HCT116 (cell line): ENCODE results near the gene CPNE4. TPM values are rescaled to one million over a fixed set of nuclear protein-coding genes. Genes with fewer than 3 reads are reported as not detected.

Experiments used
- ATAC-seq: fragments of 200-7000 bp; cut with Tn5 transposase; 2 replicates; pipeline ENCODE4 v1.9.1; 2020; ENCODE audit warnings: mild to moderate bottlenecking, moderate library complexity
- BruUV-seq: library from RNA; stranded (reverse); fragments of 400-500 nt; replicated peaks from 2 replicates; lab custom pipeline; 2021; lab: Mats Ljungman, UMichigan
- CTCF ChIA-PET: fragments of 300-600 bp; sonication (Branson Sonifier 250); formaldehyde crosslinking; loops from one replicate; lab custom pipeline; 2021; ENCODE audit warnings: antibody characterized with exemption; lab: Charles Lee
- POLR2A ChIA-PET: fragments of 300-600, 350-600 bp; sonication (Branson Sonifier 250); formaldehyde crosslinking; loops from one replicate; lab custom pipeline; 2021; ENCODE audit warnings: antibody characterized with exemption; lab: Charles Lee
- RAD21 ChIA-PET, 2 experiments: fragments of 300-600 bp; sonication (Branson Sonifier 250); formaldehyde crosslinking; loops; one replicate each; lab custom pipeline; 2023; ENCODE audit warnings: low total read pairs in 2 of 2; ENCODE audit not compliant: uncharacterized antibody in 2 of 2, unreplicated experiment in 2 of 2, low non-redundant PET in 1 of 2; lab: Charles Lee
- DNase-seq: peaks from one replicate; pipeline ENCODE4 v3.0.0-alpha.2; 2010; ENCODE audit warnings: low read depth, low spot score
- H2AFZ ChIP-seq: fragments of 200-600 bp; shearing (Covaris generic), sonication (generic); 2 replicates; pipeline ENCODE4 v1.6.1; 2017; ENCODE audit warnings: low read depth, mixed run types, mixed read lengths, antibody characterized with exemption, low read length; ENCODE audit not compliant: poor library complexity, severe bottlenecking
- H3K27ac ChIP-seq: 2 replicates; pipeline ENCODE4 v1.5.1; 2012; ENCODE audit warnings: low read depth, low read length
- H3K27me3 ChIP-seq: fragments of 200-600 bp; sonication (generic); 2 replicates; pipeline ENCODE4 v1.6.1; 2016; ENCODE audit warnings: mixed run types, low read length, mixed read lengths; ENCODE audit not compliant: insufficient read depth
- H3K36me3 ChIP-seq, 2 experiments: fragments of 200-500 bp in 1 of 2; fragments of 200-600 bp in 1 of 2; sonication (Bioruptor generic) in 1 of 2; sonication (generic) in 1 of 2; 2 replicates each; pipeline versions ENCODE4 v1.5.1 to v1.6.1; 2014 to 2016; ENCODE audit warnings: low read length in 2 of 2, inconsistent platforms in 1 of 2, mixed read lengths in 1 of 2, mixed run types in 1 of 2; ENCODE audit not compliant: insufficient read depth in 2 of 2, control insufficient read depth in 1 of 2
- H3K4me1 ChIP-seq, 2 experiments: fragments of 200-600 bp in 1 of 2; sonication (generic) in 1 of 2; 2 replicates each; pipeline versions ENCODE4 v1.5.1 to v1.6.1; 2012 to 2017; ENCODE audit warnings: low read length in 2 of 2, inconsistent platforms in 1 of 2, mild to moderate bottlenecking in 1 of 2, mixed read lengths in 1 of 2, mixed run types in 1 of 2, moderate library complexity in 1 of 2; ENCODE audit not compliant: insufficient read depth in 2 of 2, control insufficient read depth in 1 of 2
- H3K4me2 ChIP-seq: fragments of 200-600 bp; sonication (generic); 2 replicates; pipeline ENCODE4 v1.6.1; 2017; ENCODE audit warnings: mixed run types, low read length, mixed read lengths
- H3K4me3 ChIP-seq, 2 experiments: fragments of 200-600 bp in 1 of 2; sonication (generic) in 1 of 2; replicated peaks in 1 of 2; 2 replicates each; pipeline ENCODE4 v1.5.1; 2011 to 2016; ENCODE audit warnings: low read length in 2 of 2, control low read depth in 1 of 2, low read depth in 1 of 2, mild to moderate bottlenecking in 1 of 2, mixed read lengths in 1 of 2, mixed run types in 1 of 2
- H3K79me2 ChIP-seq: fragments of 200-600 bp; sonication (generic); 2 replicates; pipeline ENCODE4 v1.6.1; 2017; ENCODE audit warnings: mild to moderate bottlenecking, mixed run types, low read length, moderate library complexity, mixed read lengths; ENCODE audit not compliant: insufficient read depth
- H3K9ac ChIP-seq: fragments of 200-600 bp; sonication (generic); 2 replicates; pipeline ENCODE4 v1.6.1; 2016; ENCODE audit warnings: low read length, mixed read lengths
- H3K9me2 ChIP-seq: fragments of 200-600 bp; sonication (generic), shearing (Covaris generic); 2 replicates; pipeline ENCODE4 v1.6.1; 2017; ENCODE audit warnings: mixed run types, mild to moderate bottlenecking, moderate library complexity; ENCODE audit not compliant: insufficient read depth
- H3K9me3 ChIP-seq, 2 experiments: fragments of 200-500 bp in 1 of 2; fragments of 200-600 bp in 1 of 2; sonication (Bioruptor generic) in 1 of 2; sonication (generic) in 1 of 2; 2 replicates each; pipeline ENCODE4 v1.6.1; 2014 to 2017; ENCODE audit warnings: low read length in 2 of 2, mixed read lengths in 2 of 2, inconsistent platforms in 1 of 2, low read depth in 1 of 2, mild to moderate bottlenecking in 1 of 2, mixed run types in 1 of 2, moderate library complexity in 1 of 2; ENCODE audit not compliant: control insufficient read depth in 1 of 2, insufficient read depth in 1 of 2
- H4K20me1 ChIP-seq: fragments of 200-600 bp; sonication (generic), shearing (Covaris generic); 2 replicates; pipeline ENCODE4 v1.6.1; 2017; ENCODE audit warnings: mixed run types, mild to moderate bottlenecking, moderate library complexity; ENCODE audit not compliant: insufficient read depth
- CBX3 ChIP-seq: IDR thresholded peaks from 2 replicates; pipeline ENCODE4 v1.6.1; 2012; ENCODE audit warnings: low read depth
- CEBPB ChIP-seq: IDR thresholded peaks from 2 replicates; pipeline ENCODE4 v1.6.1; 2012; ENCODE audit warnings: low read depth
- EGR1 ChIP-seq: IDR thresholded peaks from 2 replicates; pipeline ENCODE4 v1.6.1; 2012; ENCODE audit warnings: low read depth
- FOSL1 ChIP-seq: IDR thresholded peaks from 2 replicates; pipeline ENCODE4 v1.6.1; 2012; ENCODE audit warnings: low read depth
- POLR2A ChIP-seq: IDR thresholded peaks from 2 replicates; pipeline ENCODE4 v1.7.0; 2011; ENCODE audit warnings: borderline replicate concordance; ENCODE audit not compliant: insufficient read depth, insufficient read length; ENCODE audit errors: extremely low read depth
- SP1 ChIP-seq: IDR thresholded peaks from 2 replicates; pipeline ENCODE4 v1.6.1; 2012; ENCODE audit warnings: low read depth
- TCF7L2 ChIP-seq: IDR thresholded peaks from 2 replicates; pipeline ENCODE4 v1.7.0; 2011; ENCODE audit warnings: borderline replicate concordance, inconsistent platforms; ENCODE audit not compliant: insufficient read depth, insufficient read length; ENCODE audit errors: extremely low read depth
- YY1 ChIP-seq: IDR thresholded peaks from 2 replicates; pipeline ENCODE4 v1.6.1; 2011; ENCODE audit warnings: low read length, low read depth, moderate library complexity, mild to moderate bottlenecking; ENCODE audit not compliant: insufficient replicate concordance; ENCODE audit errors: extremely low read depth
- ZNF274 ChIP-seq: fragments of 200-500 bp; sonication (Bioruptor generic); IDR thresholded peaks from 2 replicates; pipeline ENCODE4 v1.6.1; 2014; ENCODE audit warnings: mild to moderate bottlenecking, low read depth, low read length, inconsistent platforms
- intact Hi-C: fragments of 100-400 bp; cut with micrococcal nuclease; formaldehyde crosslinking; loops from 2 replicates; pipeline ENCODE4 v1.10.0; 2022
- total RNA-seq: library from RNA; stranded (reverse); gene quantifications from one replicate; pipeline ENCODE4 v1.2.1, GENCODE V29; 2021; ENCODE audit not compliant: unreplicated experiment

Gene CPNE4
- total RNA-seq, 1 experiment from 2014 or later: not detected

GRCh38 chr3:131847966-131848510, 186.8 kb downstream of the CPNE4 start (continued):
- TF ChIP-seq EGR1 (no peak), ZNF274 (no peak), TCF7L2 (no peak)

GRCh38 chr3:131846296-131846924, 188.4 kb downstream of the CPNE4 start:
- Histone ChIP-seq H3K4me2 (no peak overlapping the region), H3K9me2 (no peaks in the 10 kb centered on the region)
- TF ChIP-seq SP1: no peak
- no peak for TF ChIP-seq YY1
- TF ChIP-seq POLR2A: no peak
- TF ChIP-seq FOSL1: no peak
- TF ChIP-seq CEBPB: no peak
- TF ChIP-seq EGR1: no peak
- TF ChIP-seq CBX3: no peak
- TF ChIP-seq, all 23 proteins: peak for 0
- Histone ChIP-seq H3K9me3 (no peaks in the 10 kb centered on the region), H3K79me2 (no peaks in the 10 kb centered on the region), H3K27ac (no peak overlapping the region), H3K4me1 (no peaks in the 10 kb centered on the region), H3K36me3 (no peaks in the 10 kb centered on the region), H3K27me3 (peaks cover 40% of the 10 kb centered on the region), H4K20me1 (no peaks in the 10 kb centered on the region), H3K4me3 (no peak overlapping the region), H3K9ac (no peak overlapping the region), H2AFZ (no peak overlapping the region)
- DNase-seq (no peak), ATAC-seq (no peak)
- BruUV-seq: no TSS peak
- intact Hi-C loops: no loop called here
- POLR2A ChIA-PET: no interaction called here
- CTCF ChIA-PET: no interaction called here
- RAD21 ChIA-PET: no interaction called here
